ENCODE results near the gene ANKRD11.

DNA sequence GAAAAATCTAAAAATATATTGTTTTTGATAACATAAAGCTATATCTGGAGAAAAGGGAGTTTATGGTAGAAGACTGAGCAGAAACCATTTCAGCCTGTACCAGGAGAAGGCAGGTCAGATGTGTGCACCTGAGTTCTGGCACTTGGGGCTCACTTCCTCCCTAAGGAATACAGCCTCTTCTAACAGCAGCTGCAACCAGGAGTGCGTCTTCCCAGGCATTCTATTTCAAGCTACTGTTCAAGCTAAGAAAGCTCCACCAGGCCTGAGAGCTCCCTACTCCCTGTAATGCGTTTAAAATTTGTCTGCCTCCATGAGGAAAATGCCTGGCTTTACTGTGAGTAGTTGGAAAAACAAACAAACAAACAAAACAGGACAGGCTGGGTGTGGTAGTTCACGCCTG lies 176.8 kb downstream of the ANKRD11 start:
- TF ChIP-seq, protein P1, sequence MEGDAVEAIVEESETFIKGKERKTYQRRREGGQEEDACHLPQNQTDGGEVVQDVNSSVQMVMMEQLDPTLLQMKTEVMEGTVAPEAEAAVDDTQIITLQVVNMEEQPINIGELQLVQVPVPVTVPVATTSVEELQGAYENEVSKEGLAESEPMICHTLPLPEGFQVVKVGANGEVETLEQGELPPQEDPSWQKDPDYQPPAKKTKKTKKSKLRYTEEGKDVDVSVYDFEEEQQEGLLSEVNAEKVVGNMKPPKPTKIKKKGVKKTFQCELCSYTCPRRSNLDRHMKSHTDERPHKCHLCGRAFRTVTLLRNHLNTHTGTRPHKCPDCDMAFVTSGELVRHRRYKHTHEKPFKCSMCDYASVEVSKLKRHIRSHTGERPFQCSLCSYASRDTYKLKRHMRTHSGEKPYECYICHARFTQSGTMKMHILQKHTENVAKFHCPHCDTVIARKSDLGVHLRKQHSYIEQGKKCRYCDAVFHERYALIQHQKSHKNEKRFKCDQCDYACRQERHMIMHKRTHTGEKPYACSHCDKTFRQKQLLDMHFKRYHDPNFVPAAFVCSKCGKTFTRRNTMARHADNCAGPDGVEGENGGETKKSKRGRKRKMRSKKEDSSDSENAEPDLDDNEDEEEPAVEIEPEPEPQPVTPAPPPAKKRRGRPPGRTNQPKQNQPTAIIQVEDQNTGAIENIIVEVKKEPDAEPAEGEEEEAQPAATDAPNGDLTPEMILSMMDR (IDR thresholded peaks at IDR 0.05; ENCODE audit: poor library complexity, severe bottlenecking), result no peak
- TF ChIP-seq EZH2 (IDR thresholded peaks at IDR 0.05; ENCODE audit: borderline replicate concordance, insufficient read depth, low read length, poor library complexity, severe bottlenecking) (no peak), POLR2AphosphoS5 (IDR thresholded peaks at IDR 0.05) (no peak), MXI1 (conservative IDR thresholded peaks at IDR 0.05; ENCODE audit: poor library complexity, severe bottlenecking) (no peak)
